GM13976 (cell line): ENCODE data around the gene B3GNT5.

Source experiments
- DNase-seq: peaks from one replicate; pipeline ENCODE4 v3.0.0; 2012; ENCODE audit warnings: low spot score
- in situ Hi-C: fragments of 300-500 bp; cut with MboI; formaldehyde crosslinking; loops from one replicate; pipeline ENCODE4 v1.12.0; 2022; ENCODE audit warnings: low sequenced_read_pairs, mixed read lengths, inconsistent platforms; ENCODE audit not compliant: unreplicated experiment
- TF ChIP-seq, protein P1 (sequence below): IDR thresholded peaks from 2 replicates; pipeline ENCODE4 v1.5.1; 2012; ENCODE audit warnings: borderline replicate concordance, mild to moderate bottlenecking; ENCODE audit not compliant: insufficient read depth; ENCODE audit errors: extremely low read depth, missing control alignments, control extremely low read depth

B3GNT5 gene

DNA sequence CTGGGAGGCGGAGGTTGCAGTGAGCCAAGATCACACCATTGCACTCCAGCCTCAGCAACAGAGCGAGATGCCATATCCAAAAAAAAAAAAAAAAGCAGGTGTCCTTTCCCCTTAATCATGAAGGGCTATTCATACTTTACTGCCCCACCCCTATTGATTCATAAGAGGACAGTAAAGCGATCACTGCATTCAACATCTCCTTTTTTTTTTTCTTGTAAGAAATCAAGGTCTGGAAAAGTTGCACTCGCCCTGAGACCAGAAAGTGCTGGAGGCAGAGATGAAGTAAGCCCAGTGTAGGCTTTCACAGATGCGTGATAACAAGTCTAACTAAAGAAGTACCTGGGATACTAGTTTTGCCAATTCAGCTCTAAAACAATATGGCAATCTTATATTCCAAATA is 24.2 kb downstream of the B3GNT5 start:
- no peak for DNase-seq
- in situ Hi-C loops = no loop called here
- TF ChIP-seq, protein P1, sequence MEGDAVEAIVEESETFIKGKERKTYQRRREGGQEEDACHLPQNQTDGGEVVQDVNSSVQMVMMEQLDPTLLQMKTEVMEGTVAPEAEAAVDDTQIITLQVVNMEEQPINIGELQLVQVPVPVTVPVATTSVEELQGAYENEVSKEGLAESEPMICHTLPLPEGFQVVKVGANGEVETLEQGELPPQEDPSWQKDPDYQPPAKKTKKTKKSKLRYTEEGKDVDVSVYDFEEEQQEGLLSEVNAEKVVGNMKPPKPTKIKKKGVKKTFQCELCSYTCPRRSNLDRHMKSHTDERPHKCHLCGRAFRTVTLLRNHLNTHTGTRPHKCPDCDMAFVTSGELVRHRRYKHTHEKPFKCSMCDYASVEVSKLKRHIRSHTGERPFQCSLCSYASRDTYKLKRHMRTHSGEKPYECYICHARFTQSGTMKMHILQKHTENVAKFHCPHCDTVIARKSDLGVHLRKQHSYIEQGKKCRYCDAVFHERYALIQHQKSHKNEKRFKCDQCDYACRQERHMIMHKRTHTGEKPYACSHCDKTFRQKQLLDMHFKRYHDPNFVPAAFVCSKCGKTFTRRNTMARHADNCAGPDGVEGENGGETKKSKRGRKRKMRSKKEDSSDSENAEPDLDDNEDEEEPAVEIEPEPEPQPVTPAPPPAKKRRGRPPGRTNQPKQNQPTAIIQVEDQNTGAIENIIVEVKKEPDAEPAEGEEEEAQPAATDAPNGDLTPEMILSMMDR = no peak

GRCh38 chr3:183278479-183279088 is 25.5 kb downstream of the B3GNT5 start:
- TF ChIP-seq, protein P1 = no peak
- no peak for DNase-seq
- in situ Hi-C loops = no loop called here

DNA sequence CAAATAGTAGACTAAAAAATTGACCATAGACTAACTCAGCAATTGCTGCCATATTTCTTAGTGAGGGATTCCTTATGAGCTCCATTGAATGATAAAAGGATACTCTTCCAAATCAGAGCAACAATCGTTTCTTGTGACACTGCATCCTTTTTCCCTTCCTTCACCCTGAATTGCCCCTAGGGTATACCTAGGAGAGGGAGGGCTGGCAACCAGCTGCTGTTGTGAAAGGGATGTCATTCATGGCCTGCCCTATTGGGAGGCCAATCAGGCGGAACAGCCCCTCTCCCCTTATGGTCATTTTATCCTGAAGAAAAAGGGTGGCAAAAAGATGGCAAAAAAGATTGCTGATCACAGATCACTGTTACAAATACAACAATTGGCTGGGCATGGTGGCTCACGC is 26.3 kb downstream of the B3GNT5 start:
- in situ Hi-C loops = no loop called here
- TF ChIP-seq, protein P1 = no peak
- DNase-seq = no peak

DNA sequence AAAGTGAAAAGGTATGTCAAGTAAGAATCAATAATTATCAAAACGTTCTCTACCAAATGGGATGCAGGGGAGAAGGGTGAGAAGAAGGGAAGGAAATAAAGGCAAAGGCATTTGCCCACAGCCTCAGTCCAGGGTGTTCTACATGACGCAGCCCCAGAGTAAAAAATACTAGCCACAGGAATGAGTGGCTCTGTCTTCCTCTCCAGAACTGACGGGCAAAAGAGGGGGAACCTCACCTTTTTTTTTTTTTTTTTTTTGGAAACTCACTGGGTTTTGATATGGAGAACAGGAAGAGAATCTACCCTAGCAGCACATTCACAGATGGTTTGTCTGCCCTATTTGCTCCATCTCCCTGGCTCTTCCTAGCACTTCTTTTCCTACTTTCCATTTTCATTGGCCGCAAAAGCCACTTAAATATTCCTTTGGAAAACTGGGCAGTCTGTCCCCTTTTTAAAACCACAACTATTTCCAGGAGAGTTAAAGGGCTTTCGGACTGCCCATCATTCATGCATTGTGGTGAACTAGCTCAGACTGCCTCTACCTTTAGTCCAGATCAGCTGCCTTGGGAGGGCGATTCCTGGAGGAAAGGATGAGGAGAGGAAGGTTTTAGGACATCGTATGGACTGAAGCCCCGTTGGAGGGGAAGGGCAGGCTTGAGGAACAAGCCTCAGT is 28.2 kb downstream of the B3GNT5 start:
- in situ Hi-C loops = no loop called here
- TF ChIP-seq, protein P1 = no peak
- no peak for DNase-seq

DNA sequence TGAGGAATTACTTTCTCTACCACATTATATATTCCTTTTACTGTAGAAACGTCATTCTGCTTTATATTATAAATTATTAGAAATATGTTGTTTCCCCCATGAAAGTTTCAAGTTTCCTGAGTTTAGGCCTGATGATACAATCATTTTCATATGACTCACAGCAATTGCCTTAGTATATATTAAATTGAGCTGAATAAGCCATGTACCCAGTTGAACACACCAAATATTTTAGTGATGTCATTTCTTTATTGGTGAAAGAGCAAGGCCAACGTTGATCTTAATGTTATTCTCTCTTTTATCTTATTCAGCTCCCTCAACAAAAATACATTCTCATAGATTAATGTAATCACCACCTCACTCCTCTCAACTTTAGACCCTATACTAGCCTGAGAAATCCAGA is 30.8 kb downstream of the B3GNT5 start:
- TF ChIP-seq, protein P1 = no peak
- in situ Hi-C loops = no loop called here
- DNase-seq = no peak

DNA sequence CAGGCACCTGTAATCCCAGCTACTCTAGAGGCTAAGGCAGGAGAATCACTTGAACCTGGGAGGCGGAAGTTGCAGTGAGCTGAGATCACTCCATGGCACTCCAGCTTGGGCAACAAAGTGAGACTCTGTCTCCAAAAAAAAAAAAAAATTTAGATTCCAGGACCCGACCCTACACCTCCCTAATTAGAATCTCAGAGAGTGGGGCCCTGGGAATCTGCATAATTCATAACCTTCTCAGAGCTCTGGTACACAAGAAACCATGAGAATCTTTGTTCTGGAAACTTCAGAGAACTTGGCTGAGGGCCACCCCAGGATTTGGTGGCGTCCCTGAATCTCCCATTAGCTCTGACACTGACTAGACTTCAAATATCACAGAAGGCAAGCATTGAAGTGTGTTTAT is 31.5 kb downstream of the B3GNT5 start:
- no peak for DNase-seq
- TF ChIP-seq, protein P1 = no peak
- in situ Hi-C loops = no loop called here

GRCh38 chr3:183285318-183285717 is 32.3 kb downstream of the B3GNT5 start:
- TF ChIP-seq, protein P1 = no peak
- in situ Hi-C loops = no loop called here
- no peak for DNase-seq
